Activated T-helper 9 cell treated with anti-CD3 and anti-CD28 coated beads, Interleukin-2, amount 50 U/mL, for 16 hours (primary cell): ENCODE results near the gene ZMIZ2.

Experiments
- DNase-seq: peaks from one replicate; pipeline ENCODE4 v3.0.0-alpha.2; 2020; ENCODE audit warnings: low read depth

ZMIZ2 gene

DNA sequence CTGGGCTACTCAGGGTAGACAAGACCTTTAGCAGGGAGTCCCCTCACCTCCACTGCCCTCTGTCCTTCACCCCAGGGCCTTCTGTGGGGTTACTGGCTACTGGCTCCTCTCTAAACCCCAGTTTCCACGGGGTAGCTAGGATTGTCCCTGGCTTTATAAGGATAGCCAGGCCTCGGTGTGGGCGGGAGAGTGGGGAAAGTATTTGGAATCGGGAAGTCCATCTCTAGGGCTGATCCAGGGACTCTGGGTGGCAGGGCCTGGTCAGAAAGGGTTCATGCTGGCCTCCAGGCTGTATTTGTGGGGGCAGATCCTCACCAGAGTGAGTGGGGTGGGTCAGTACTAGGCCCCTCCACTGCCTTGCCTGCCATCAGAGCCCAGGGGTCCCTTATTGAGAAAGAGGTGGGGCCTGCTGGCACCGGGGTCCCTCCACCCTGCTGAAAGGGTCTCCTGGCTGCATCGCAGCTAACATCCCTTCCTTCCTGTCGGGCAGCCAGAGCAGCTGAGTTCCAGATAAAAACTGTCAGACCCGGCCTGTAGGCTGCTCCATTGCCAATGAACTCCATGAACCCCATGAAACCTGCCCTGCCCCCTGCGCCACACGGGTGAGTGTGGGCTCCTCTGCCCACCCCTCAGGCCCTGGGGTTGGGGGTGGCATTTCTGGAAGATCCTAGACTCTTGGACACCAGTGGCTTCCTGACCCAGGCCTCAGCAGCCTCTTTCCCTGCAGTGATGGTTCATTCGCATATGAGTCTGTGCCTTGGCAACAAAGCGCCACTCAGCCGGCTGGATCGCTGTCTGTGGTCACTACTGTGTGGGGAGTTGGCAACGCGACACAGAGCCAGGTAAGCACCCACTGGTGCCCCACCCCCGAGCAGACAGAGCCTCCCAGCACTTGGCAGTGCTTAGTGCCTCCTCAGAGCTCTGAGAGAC is 7.3 kb downstream of the ZMIZ2 start:
- DNase-seq, result no peak

DNA sequence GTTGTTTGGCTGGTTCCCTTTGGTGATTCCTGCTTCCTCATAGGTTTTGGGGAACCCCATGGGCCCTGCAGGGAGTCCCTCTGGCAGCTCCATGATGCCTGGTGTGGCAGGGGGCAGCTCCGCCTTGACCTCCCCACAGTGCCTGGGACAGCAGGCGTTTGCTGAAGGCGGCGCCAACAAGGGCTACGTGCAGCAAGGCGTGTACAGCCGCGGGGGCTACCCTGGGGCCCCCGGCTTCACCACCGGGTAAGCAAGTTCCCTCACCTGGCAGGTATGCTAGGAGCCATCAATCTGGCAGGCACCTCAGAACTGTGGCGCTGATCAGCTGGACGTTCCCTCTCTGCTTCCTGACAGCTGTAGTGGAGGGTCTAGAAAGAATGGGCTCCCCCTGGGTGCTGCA is 8.3 kb downstream of the ZMIZ2 start:
- no peak for DNase-seq

DNA sequence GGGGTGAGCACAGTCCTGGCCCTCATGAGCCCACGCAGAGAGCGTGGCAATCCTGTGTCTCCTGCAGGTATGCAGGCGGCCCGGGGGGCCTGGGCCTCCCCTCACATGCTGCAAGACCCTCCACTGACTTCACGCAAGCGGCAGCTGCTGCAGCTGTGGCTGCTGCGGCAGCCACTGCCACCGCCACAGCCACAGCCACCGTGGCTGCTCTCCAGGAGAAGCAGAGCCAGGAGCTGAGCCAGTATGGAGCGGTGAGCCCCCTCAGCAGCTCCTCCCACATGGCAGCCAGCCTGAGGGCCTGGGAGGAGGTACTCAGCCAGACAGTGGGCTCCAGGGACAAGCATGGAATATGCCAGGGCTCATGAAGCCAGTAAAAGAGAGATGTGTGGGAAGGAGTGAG is 8.7 kb downstream of the ZMIZ2 start:
- no peak for DNase-seq

DNA sequence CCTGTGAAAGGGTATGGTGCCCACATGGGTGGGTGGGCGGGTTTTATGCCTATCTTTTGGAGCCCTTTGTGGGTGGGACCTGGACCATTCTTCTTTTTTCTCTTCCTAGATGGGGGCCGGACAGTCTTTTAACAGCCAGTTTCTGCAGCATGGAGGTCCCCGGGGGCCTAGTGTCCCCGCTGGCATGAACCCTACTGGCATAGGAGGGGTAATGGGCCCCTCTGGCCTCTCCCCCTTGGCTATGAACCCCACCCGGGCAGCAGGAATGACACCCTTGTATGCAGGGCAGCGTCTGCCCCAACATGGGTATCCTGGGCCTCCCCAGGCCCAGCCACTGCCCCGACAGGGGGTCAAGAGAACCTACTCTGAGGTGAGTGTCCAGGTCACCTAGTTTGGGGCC is 9.1 kb downstream of the ZMIZ2 start:
- no peak for DNase-seq

DNA sequence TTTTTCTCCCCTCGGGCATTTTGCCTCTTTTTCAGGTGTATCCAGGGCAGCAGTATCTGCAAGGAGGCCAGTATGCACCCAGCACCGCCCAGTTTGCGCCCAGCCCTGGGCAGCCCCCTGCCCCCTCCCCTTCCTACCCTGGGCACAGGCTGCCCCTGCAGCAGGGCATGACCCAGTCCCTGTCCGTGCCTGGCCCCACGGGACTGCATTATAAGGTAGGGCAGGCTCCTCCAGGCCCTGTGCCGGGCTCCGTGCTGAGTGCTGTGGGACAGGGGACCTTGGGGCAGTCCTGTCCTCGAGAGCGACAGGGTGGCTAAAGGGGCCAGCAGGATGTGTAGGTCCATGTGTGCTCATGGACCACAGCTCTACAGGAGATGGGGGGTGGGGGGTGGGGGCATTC is 10.6 kb downstream of the ZMIZ2 start:
- DNase-seq, result no peak

DNA sequence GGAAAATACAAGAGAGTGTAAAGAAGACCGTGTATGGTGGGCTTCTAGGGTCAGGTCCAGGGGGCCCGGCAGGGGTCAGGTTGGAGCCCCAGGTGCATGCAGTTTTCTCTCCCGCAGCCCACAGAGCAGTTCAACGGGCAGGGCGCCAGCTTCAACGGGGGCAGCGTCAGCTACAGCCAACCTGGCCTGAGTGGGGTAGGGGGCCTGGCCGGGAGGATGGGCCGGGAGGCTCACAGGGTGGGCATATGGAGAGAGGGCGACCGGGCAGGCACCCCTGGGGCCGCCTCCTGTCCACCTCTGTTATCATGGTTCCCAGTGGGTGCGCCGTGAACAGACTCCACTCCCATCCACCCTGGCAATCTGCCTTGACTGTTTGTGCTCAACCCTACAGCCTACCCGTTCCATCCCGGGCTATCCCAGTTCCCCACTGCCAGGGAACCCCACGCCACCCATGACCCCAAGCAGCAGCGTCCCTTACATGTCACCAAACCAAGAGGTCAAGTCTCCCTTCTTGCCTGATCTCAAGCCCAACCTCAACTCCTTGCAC is 11.5 kb downstream of the ZMIZ2 start:
- DNase-seq, result no peak

DNA sequence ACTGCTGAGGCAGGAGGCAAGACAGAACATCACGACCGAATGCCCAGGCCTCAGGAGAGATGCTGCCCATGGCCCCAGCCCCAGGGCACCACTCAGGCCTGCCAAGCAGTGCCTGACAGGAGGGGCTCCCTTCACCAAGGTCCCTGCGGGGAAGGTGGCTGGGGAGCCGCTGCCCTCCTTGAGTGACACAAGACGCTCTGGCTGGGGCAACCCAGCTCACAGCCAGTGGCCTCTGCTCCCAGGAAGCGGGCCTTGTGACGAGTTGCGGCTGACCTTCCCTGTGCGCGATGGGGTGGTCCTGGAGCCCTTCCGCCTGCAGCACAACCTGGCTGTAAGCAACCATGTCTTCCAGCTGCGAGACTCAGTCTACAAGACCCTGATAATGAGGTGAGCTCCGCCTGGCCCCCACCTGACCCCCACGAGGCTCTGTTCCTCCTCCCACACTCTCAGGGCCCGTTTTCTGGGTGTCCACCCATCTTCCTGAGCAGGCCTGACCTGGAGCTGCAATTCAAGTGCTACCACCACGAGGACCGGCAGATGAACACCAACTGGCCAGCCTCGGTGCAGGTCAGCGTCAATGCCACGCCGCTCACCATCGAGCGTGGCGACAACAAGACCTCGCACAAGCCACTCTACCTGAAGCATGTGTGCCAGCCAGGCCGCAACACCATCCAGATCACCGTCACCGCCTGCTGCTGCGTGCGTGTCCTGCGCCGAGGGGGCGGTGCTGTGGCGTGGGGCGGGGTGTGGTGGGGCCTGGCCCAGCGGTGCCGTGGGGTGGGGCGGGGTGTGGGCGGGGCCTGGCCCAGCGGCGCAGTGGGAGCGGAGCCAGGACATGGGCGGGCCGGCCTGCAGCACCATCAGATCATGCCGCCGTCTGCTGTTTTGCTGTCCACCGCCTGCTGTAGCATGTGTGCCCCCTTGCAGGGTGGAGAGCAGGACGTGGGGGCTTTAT is 12.8 kb downstream of the ZMIZ2 start:
- DNase-seq, result no peak

DNA sequence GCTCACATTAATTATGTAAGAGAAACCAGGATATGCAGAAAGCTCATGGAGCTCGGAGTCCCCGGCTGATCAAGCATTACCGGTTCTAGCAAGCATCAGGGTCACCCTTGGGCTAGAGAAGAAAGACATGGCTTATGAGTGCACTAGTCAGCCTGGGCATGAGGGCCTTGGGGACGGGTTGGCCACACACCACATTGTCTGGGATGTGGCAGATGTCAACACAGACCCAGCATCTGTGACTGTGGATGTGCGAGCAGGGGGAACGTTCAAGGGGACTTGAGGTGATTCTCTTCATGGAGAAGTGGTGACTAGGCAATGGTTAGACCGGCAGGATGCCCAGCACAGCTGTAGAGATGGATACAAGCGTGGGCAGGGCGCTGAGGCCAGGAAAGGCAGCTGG is 13.7 kb downstream of the ZMIZ2 start:
- DNase-seq, result no peak

DNA sequence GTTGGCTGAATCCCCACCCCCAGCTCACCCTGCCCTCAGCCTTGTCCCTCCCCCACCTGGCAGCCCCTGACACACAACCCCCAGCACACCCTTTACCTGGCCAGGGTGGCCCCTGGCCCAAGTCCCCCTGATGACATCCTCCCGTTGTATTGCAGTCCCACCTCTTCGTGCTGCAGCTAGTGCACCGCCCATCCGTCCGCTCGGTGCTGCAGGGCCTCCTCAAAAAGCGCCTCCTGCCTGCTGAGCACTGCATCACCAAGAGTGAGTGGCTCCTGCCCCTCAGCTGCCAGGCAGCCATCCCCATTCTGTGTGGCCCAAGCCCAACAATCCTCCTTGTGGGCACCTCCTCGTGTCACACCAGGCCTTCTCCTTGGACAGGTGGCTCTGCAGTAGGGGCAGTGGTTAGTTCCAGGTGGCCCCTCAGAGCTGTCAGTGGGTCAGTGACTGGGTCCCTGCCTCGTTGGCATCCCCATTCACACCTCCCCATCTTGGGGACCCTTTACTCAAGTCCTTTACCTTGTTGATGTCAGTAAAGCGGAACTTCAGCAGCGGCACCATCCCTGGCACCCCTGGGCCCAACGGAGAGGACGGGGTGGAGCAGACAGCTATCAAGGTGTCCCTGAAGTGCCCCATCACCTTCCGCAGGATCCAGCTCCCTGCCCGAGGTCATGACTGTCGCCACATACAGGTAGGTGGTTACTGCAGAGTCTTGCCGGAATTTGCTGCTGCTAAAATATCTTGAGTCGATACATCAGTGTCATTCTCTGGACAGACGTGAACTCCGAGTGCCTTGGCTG is 14.3 kb downstream of the ZMIZ2 start:
- no peak for DNase-seq

DNA sequence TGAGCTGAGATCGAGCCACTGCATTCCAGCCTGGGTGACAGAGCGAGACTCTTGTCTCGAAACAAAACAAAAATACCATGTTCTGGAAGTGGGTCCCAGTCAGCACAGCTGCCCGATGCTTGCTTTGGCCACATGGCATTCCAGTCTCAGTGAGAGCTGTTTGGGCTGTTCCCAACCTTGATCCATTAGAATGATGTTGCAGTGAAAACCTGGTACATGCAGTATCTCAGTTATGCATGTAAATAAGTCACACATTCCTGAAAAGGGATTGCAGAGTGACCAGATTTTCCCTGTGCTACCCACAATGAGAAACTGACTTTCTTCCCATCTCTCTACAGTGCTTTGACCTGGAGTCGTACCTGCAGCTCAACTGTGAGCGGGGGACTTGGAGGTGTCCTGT is 15.4 kb downstream of the ZMIZ2 start:
- DNase-seq, result no peak

DNA sequence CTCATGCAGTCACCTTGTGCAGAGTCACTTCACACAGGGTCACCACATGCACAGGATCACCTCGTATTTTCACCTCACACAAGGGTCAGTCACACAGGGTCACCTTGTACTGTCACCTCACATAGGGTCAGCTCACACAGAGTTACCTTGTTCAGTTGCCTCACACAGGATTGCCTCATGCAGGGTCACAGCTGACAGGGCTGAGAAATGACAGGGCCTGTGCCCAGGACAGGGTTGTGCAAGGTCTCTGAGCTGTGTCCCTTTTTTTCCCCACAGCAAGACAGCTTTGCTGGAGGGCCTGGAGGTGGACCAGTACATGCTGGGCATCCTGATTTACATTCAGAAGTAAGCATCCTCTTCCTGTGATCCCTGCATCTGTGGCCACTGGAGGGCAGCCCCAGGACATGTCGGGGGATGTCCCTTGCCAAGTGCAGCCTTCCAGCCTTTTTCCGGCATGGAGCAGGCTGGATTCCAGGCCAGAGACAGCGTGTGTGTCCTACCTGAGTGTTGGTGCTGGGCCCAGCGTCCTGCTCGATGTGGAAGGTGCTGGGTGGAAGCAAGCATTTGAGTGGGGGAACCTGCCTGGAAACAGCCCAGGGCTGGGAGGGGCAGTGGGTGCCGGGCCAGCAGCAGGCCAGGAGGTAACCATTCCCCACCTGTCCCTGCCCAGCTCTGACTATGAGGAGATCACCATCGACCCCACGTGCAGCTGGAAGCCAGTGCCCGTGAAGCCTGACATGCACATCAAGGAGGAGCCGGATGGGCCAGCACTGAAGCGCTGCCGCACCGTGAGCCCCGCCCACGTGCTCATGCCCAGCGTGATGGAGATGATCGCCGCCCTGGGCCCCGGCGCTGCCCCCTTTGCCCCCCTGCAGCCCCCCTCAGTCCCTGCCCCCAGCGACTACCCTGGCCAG is 16.3 kb downstream of the ZMIZ2 start:
- no peak for DNase-seq

DNA sequence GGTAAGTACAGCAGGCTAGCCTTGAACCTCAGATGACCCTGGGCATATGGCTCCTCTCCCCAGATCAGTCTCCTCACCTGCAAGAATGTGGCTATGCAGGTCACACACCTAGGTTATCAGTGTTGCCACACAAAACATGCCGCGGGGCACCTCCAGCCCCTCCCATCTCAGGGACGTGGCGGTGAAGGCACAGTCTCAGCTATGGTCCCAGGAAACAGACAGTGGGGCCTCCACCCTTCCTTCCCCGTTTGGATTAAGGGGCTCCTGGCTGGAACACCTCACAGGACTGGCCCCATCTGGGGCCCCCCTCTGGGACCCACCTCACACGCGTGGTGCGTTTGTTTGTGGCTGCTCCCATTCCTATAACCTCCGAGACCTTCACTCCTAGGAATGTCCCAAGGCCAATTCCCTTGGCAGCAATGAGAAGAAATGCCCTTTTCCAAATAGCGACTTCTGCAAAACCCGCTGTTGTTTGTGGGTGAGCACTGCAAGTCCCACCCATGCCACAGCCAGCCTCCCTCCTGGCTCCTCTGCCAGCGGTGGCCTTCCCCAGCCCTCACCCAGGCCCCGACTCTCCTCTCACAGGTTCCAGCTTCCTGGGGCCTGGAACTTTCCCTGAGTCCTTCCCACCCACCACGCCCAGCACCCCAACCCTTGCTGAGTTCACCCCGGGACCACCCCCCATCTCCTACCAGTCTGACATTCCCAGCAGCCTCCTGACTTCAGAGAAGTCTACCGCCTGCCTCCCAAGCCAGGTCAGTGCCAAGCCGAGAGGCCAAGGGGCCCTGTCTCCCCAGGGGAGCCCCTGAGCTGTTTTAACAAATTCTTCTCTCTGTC is 17.1 kb downstream of the ZMIZ2 start:
- no peak for DNase-seq

DNA sequence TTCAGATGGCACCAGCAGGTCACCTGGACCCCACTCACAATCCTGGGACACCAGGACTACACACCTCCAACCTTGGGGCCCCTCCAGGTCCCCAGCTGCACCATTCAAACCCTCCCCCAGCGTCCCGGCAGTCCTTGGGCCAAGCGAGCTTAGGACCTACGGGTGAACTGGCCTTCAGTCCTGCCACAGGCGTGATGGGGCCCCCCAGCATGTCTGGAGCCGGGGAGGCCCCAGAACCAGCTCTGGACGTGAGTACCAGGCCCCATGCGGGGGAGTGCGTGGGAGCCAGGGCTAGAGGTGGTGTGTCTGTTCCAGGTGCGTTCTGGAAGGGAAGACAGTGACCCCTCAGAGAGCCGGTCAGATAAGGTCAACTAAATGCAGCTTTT is 17.8 kb downstream of the ZMIZ2 start:
- no peak for DNase-seq

DNA sequence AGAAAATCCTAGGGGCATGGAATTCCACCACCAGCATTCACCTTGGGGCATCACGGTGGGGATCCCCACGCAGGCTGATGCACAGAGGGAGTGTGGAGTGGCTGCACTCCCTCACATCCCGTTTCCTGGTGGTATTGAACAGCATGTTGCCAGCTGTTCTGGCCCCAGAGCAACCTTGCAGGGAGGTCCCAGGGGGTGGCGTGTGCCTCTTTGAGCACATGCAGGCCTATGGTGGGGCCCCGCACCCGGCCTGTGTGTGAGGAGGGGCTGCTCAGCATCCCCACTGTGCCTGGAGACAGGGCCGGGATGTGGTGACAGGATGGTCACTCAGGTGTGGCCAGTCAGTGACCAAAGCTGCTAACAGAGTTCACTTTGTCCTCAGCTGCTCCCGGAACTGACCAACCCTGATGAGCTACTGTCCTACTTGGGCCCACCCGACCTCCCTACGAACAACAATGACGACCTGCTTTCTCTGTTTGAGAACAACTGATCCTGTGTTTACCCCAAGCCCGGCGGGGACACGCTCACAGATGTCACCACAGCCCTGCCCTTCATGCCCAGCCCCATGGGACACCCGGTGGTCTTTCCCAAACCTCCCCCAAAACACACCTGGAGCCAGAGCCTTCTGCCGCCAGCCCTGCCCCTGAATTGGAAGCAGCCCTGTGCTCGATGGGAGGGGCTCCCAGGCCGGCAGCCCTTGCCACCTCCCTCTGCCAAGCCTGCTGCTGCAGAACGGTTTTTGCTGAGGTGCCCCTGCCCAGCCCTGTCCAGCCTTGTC is 18.7 kb downstream of the ZMIZ2 start:
- no peak for DNase-seq

DNA sequence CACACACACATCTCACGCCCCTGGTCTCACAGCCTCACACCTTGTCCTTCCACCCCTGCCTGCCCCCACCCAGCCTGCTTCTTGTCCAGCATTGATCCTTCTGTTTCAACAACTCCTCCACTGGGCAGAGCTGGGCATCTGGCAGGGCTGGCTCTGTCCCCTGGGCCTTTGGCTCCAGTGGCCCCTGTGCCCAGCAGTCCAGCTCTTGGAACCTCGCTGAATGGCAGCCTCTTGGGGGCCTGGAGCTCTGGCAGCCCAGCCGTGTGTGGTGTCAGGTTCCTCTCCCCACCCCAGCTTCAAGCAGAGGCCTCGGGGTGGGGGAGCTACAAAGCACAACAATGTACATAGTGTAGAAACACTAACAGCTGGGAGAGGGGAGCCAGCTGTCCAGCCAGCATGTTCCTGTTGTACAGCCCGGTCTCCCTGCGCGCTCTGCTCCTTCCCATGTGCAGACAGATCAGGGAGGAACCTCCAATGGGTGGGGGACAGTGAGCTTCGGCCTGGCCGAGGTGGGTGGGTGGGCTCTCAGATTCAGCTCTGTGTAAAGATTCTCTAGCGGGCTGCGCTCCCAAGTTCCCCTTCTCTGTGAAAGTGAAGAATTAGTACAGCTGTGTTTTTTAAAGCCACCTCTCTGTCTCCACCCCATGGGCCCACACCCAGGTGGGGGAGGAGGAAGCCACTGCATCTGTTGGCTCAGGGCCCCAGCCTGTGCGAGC is 19.4 kb downstream of the ZMIZ2 start:
- DNase-seq, result no peak

DNA sequence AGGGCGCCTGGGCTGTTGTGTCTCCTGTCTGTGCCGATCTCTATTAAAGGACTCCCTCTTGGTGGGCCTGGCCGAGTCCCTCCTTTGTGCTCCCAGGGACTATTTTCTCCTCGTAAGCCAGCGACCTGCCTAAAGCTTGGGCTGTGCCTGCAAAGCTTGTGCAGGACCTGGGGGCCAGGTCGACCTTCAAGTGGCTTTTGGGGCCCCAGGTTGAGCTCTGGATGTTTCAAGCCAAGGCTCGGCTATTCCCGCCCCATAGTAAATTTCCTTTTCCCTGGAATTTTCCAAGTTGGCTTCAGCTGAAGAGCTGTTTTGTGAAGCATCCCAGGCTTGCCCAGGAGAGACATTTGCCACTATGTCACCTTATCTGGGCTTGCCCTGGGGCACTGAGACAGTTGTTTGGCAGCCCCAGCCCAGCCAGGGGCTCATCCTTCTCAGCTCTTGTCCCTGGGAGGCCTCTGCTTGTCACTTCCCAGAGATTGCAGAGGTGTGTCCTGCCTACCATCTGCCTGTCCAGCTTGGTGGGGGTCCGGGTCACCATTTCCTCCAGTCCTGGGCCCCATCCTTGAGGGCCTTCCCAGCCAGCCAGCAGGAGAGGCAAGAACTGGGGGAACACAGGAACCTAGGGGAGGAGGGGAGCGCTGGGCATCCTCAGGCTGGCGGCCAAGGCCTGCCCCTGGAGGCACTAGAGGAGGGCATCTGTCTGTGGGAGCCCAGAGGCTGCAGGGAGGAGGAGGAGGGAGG is 20.2 kb downstream of the ZMIZ2 start:
- no peak for DNase-seq

DNA sequence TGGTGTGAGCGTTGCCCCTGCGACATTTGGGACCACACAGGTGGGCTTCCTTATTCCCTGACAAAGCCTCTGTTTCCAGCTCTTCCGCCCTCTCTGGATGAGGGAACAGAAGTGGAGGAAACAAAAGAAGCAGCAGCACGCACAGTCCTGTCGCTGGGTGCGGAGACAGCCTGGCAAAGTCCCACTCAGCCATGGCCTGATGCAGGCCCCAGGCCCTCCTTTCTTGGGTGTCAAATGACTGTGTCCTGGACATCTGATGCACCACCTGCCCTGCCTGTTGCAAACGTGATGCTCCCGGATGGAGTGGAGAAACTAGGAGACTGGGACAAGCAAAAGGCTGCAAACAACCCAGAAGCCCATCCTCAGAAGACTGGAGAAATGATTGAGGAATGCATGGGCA is 20.7 kb downstream of the ZMIZ2 start:
- no peak for DNase-seq
